GM12878 (cell line): ENCODE data around the gene GMPR2. TPM values are rescaled to one million over a fixed set of nuclear protein-coding genes. Genes with fewer than 3 reads are reported as not detected.

Experiments
- ATAC-seq: fragments of 200-7000 bp; cut with Tn5 transposase; 3 replicates; pipeline ENCODE4 v1.9.1; 2020; ENCODE audit warnings: mild to moderate bottlenecking, moderate library complexity
- BruUV-seq: library from RNA; stranded (reverse); fragments of 400-500 nt; replicated peaks from 2 replicates; lab custom pipeline; 2021; lab: Mats Ljungman, UMichigan
- CTCF ChIA-PET: fragments of 300-600 bp; sonication (Branson Sonifier 250); formaldehyde crosslinking; extraction: SDS; loops from one replicate; lab custom pipeline; 2021; ENCODE audit warnings: inconsistent platforms; lab: Yijun Ruan, JAX
- POLR2A ChIA-PET: fragments of 350-600 bp; formaldehyde crosslinking; extraction: SDS; loops from one replicate; lab custom pipeline; 2021; ENCODE audit warnings: inconsistent platforms; lab: Charles Lee
- RAD21 ChIA-PET: fragments of 300-600 bp; sonication (Branson Sonifier 250); formaldehyde crosslinking; loops from one replicate; lab custom pipeline; 2023; ENCODE audit warnings: antibody characterized with exemption; ENCODE audit not compliant: unreplicated experiment; lab: Charles Lee
- SMC1A ChIA-PET: fragments of 300-600 bp; sonication (Branson Sonifier 250); formaldehyde crosslinking; loops from one replicate; lab custom pipeline; 2023; ENCODE audit not compliant: unreplicated experiment, uncharacterized antibody; lab: Charles Lee
- DNase-seq: peaks from one replicate; pipeline ENCODE4 v3.0.0-alpha.2; 2011; ENCODE audit warnings: low read depth, low spot score
- FAIRE-seq: peaks from 3 replicates; lab custom pipeline; 2011; peaks lifted over from hg19 to GRCh38; lab: Jason Lieb, UNC
- H2AFZ ChIP-seq: 2 replicates; pipeline ENCODE4 v1.6.0; 2011; ENCODE audit warnings: low read depth, low read length, control low read depth; ENCODE audit not compliant: control insufficient read depth
- H3K27ac ChIP-seq: 2 replicates; pipeline ENCODE4 v1.5.1; 2011; ENCODE audit warnings: control low read depth; ENCODE audit not compliant: control insufficient read depth, insufficient read depth
- H3K27me3 ChIP-seq, 2 experiments: replicated peaks in 1 of 2; 2 replicates each; pipeline versions ENCODE4 v1.6.0 to v1.6.1; 2011; ENCODE audit warnings: low read length in 1 of 2; ENCODE audit not compliant: control insufficient read depth in 2 of 2, insufficient read depth in 2 of 2
- H3K36me3 ChIP-seq, 2 experiments: 2 replicates each; pipeline ENCODE4 v1.5.1; 2011; ENCODE audit warnings: low read length in 1 of 2; ENCODE audit not compliant: control insufficient read depth in 2 of 2, insufficient read depth in 2 of 2
- H3K4me1 ChIP-seq: 2 replicates; pipeline ENCODE4 v1.6.1; 2011; ENCODE audit warnings: mild to moderate bottlenecking, low read length, moderate library complexity, mixed read lengths; ENCODE audit not compliant: control insufficient read depth, insufficient read depth
- H3K4me2 ChIP-seq: 2 replicates; pipeline ENCODE4 v1.6.0; 2011; ENCODE audit warnings: control low read depth; ENCODE audit not compliant: control insufficient read depth, insufficient read depth
- H3K4me3 ChIP-seq: fragments of 200-600 bp; sonication (generic); 2 replicates; pipeline ENCODE4 v1.5.1; 2016
- H3K79me2 ChIP-seq: 2 replicates; pipeline ENCODE4 v1.6.0; 2011; ENCODE audit warnings: low read length; ENCODE audit not compliant: control insufficient read depth, insufficient read depth
- H3K9ac ChIP-seq: 2 replicates; pipeline ENCODE4 v1.8.0; 2011; ENCODE audit warnings: low read length, control low read depth, mixed read lengths; ENCODE audit not compliant: control insufficient read depth, insufficient read depth
- H3K9me3 ChIP-seq: replicated peaks from 3 replicates; pipeline ENCODE4 v1.5.1; 2011; ENCODE audit warnings: mild to moderate bottlenecking, low read length; ENCODE audit not compliant: control insufficient read depth, insufficient read depth
- H4K20me1 ChIP-seq: 2 replicates; pipeline ENCODE4 v1.6.0; 2011; ENCODE audit not compliant: control insufficient read depth, insufficient read depth
- CBX3 ChIP-seq: fragments of 200-600 bp; sonication (generic); IDR thresholded peaks from 2 replicates; pipeline ENCODE4 v1.6.1; 2016; ENCODE audit warnings: low read depth, borderline replicate concordance
- CTCF ChIP-seq, 3 experiments: IDR thresholded peaks in 2 of 3; conservative IDR thresholded peaks in 1 of 3; 2 replicates each; pipeline ENCODE4 v1.5.1; 2011; ENCODE audit warnings: low read depth in 3 of 3, low read length in 3 of 3, mild to moderate bottlenecking in 3 of 3, control low read depth in 2 of 3, moderate library complexity in 2 of 3, inconsistent platforms in 1 of 3, mixed read lengths in 1 of 3; ENCODE audit not compliant: control insufficient read depth in 2 of 3, insufficient read depth in 1 of 3; ENCODE audit errors: extremely low read depth in 1 of 3
- NKRF ChIP-seq: fragments of 450-650 bp; conservative IDR thresholded peaks from 2 replicates; pipeline ENCODE4 v1.6.1; 2017; ENCODE audit warnings: mild to moderate bottlenecking, moderate library complexity
- SUPT20H ChIP-seq: IDR thresholded peaks from 2 replicates; pipeline ENCODE4 v1.6.1; 2011; ENCODE audit warnings: low read depth, mild to moderate bottlenecking, low read length, moderate library complexity, borderline replicate concordance; ENCODE audit not compliant: control insufficient read depth
- ZNF217 ChIP-seq: fragments of 450-650 bp; IDR thresholded peaks from 2 replicates; pipeline ENCODE4 v1.6.1; 2017; ENCODE audit warnings: antibody characterized with exemption, mild to moderate bottlenecking
- WGBS: methylation state at CpG from one replicate; pipeline ENCODE4 v1.1.6; 2016; ENCODE audit warnings: low lambda C conversion rate; ENCODE audit not compliant: insufficient replicate concordance, insufficient coverage; ENCODE audit errors: missing lambda C conversion rate; 5-methylcytosine and 5-hydroxymethylcytosine counted together
- in situ Hi-C: fragments of 300-500 bp; cut with MboI; formaldehyde crosslinking; loops from 9 replicates; pipeline ENCODE4 v1.14.3; 2018; ENCODE audit warnings: mixed read lengths
- intact Hi-C: fragments of 100-400 bp; cut with micrococcal nuclease; formaldehyde crosslinking; loops from one replicate; pipeline ENCODE4 v1.14.2; 2022; ENCODE audit not compliant: unreplicated experiment
- polyA plus RNA-seq, 11 experiments: library from polyadenylated mRNA; depleted of rRNA in 4 of 11; unstranded in 6 of 11; stranded (reverse) in 5 of 11; fragments of >200 nt; fragmentation: Nextera tagmentation in 4 of 11; fragmentation: Illumina TruSeq in 1 of 11; extraction: Ambion mirVana in 4 of 11; extraction: Trizol in 1 of 11; gene quantifications; 1 replicate in 1 of 11; 2 replicates in 10 of 11; pipeline versions ENCODE4 v1.2.1 to v1.2.3, GENCODE V29; 2011 to 2016; ENCODE audit warnings: inconsistent platforms in 2 of 11, missing spikeins in 2 of 11, low read depth in 1 of 11
- total RNA-seq, 4 experiments: library from RNA; depleted of rRNA in 3 of 4; stranded (reverse); fragments of >200 nt in 3 of 4; fragmentation: Illumina TruSeq in 1 of 4; extraction: Trizol in 1 of 4; gene quantifications; 2 replicates each; pipeline versions ENCODE4 v1.2.1 to v1.2.3, GENCODE V29; 2013 to 2021

GMPR2 gene
- total and polyA plus RNA-seq, 10 of the 15 experiments (the other 5 are each of a cell fraction or from before 2014, with no cell fraction given) = 55.1 to 80.3 (median 61.5) TPM

- RAD21 ChIA-PET = no interaction called here
- ATAC-seq = no peak
- H3K4me3 ChIP-seq = no peak overlapping the region
- TF ChIP-seq NKRF (no peak), SUPT20H (no peak), ZNF217 (no peak), CTCF (IDR thresholded peaks at IDR 0.05 in 2 of 3, conservative IDR thresholded peaks at IDR 0.05 in 1 of 3; ENCODE audit: control insufficient read depth in 2 of 3, extremely low read depth in 1 of 3, insufficient read depth in 1 of 3, low read depth in 3 of 3, low read length in 3 of 3) (no peak), CBX3 (no peak)
- TF ChIP-seq, all 136 proteins: peak for 0
- Histone ChIP-seq H3K36me3 (no peaks in the 10 kb centered on the region; a peak in 2 of 4 replicates), H3K27me3 (no peaks in the 10 kb centered on the region), H3K4me1 (no peaks in the 10 kb centered on the region), H4K20me1 (no peaks in the 10 kb centered on the region), H3K9me3 (no peaks in the 10 kb centered on the region), H3K9ac (no peak overlapping the region), H3K27ac (no peak overlapping the region), H2AFZ (no peak overlapping the region), H3K4me2 (no peak overlapping the region), H3K79me2 (no peaks in the 10 kb centered on the region)
- no peak for DNase-seq
- intact Hi-C loops = no loop called here
- ChIA-PET CTCF (no interaction called here), POLR2A (no interaction called here), SMC1A (interaction anchor here (0.8 kb wide), 1 partner anchor 13 kb away, joined by 3 read pairs; no protein-coding TSS in a partner anchor)
- no TSS peak for BruUV-seq
- in situ Hi-C loops = no loop called here
- FAIRE-seq = no peak
- WGBS = 81% methylated on average over 15 of the region's 16 CpGs
These were observed 26.7 kb downstream of the GMPR2 start for GRCh38 chr14:24259282-24260025.
